Tibial artery (tissue), 4 donors: ENCODE measurements around the gene SWT1.

Source experiments
- DNase-seq, 2 donors: peaks; one replicate each; pipeline ENCODE4 v3.0.0-alpha.2; 2019
- H3K27ac ChIP-seq, 2 donors: fragments of 200-600 bp; sonication (generic) in 1 of 2; 1 replicate in 1 of 2; 2 replicates in 1 of 2; pipeline ENCODE4 v1.5.1; 2018 to 2019; ENCODE audit warnings: mild to moderate bottlenecking in 1 of 2
- H3K27me3 ChIP-seq, 2 donors: fragments of 200-600 bp; sonication (generic) in 1 of 2; one replicate each; pipeline versions ENCODE4 v1.5.1 to v1.6.0; 2016 to 2019
- H3K36me3 ChIP-seq, 3 donors: fragments of 200-600 bp; sonication (generic) in 2 of 3; one replicate each; pipeline ENCODE4 v1.5.1; 2016 to 2019; ENCODE audit warnings: mild to moderate bottlenecking in 2 of 3
- H3K4me1 ChIP-seq, 4 donors: fragments of 200-600 bp; sonication (generic) in 2 of 4; 1 replicate in 3 of 4; 2 replicates in 1 of 4; pipeline ENCODE4 v1.5.1; 2016 to 2019
- H3K4me3 ChIP-seq, 2 donors: fragments of 200-600 bp; sonication (generic) in 1 of 2; 1 replicate in 1 of 2; 2 replicates in 1 of 2; pipeline ENCODE4 v1.5.1; 2018 to 2019; ENCODE audit warnings: mild to moderate bottlenecking in 2 of 2
- H3K9me3 ChIP-seq, 3 donors: fragments of 200-600 bp; sonication (generic) in 1 of 3; one replicate each; pipeline ENCODE4 v1.5.1; 2016 to 2019
- intact Hi-C: fragments of 100-400 bp; cut with DNase I; formaldehyde crosslinking; loops from one replicate; pipeline ENCODE4 v1.15.0; 2023; ENCODE audit warnings: low total_unique reads
- TF ChIP-seq, protein P1 (sequence below), 2 experiments: fragments of 200-600 bp in 1 of 2; fragments of 450-650 bp in 1 of 2; IDR thresholded peaks; one replicate each; pipeline ENCODE4 v1.5.1; 2017 to 2019; ENCODE audit warnings: antibody characterized with exemption in 2 of 2, mild to moderate bottlenecking in 1 of 2, moderate library complexity in 1 of 2

Gene SWT1

DNA sequence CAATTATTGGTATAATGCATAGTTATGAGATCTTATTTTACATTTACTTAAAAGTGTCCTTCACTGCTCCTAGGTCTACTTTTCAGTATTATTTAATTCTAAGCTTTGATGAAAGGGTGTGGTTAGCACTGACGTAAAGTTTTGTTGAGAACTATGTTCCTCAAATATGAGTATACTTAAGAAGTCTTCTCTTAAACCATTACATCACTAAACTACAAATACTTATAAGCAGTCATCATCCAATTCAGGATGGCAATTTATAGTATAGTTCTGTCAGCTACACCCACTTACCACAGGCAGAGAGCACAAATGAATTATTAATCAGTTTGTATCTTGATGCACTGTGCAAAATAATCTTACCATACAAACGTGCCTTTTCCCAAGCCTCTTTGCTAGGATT is 27.3 kb upstream of the SWT1 start:
- Histone ChIP-seq H3K4me3 (no peak overlapping the region), H3K4me1 (no peaks in the 10 kb centered on the region), H3K27me3 (no peaks in the 10 kb centered on the region), H3K27ac (no peak overlapping the region), H3K9me3 (no peaks in the 10 kb centered on the region), H3K36me3 (peaks cover 63 to 87% (median 80%) of the 10 kb centered on the region in 3 donors)
- no peak for DNase-seq
- intact Hi-C loops = no loop called here
- TF ChIP-seq, protein P1, sequence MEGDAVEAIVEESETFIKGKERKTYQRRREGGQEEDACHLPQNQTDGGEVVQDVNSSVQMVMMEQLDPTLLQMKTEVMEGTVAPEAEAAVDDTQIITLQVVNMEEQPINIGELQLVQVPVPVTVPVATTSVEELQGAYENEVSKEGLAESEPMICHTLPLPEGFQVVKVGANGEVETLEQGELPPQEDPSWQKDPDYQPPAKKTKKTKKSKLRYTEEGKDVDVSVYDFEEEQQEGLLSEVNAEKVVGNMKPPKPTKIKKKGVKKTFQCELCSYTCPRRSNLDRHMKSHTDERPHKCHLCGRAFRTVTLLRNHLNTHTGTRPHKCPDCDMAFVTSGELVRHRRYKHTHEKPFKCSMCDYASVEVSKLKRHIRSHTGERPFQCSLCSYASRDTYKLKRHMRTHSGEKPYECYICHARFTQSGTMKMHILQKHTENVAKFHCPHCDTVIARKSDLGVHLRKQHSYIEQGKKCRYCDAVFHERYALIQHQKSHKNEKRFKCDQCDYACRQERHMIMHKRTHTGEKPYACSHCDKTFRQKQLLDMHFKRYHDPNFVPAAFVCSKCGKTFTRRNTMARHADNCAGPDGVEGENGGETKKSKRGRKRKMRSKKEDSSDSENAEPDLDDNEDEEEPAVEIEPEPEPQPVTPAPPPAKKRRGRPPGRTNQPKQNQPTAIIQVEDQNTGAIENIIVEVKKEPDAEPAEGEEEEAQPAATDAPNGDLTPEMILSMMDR (IDR thresholded peaks at IDR 0.05) = no peak

DNA sequence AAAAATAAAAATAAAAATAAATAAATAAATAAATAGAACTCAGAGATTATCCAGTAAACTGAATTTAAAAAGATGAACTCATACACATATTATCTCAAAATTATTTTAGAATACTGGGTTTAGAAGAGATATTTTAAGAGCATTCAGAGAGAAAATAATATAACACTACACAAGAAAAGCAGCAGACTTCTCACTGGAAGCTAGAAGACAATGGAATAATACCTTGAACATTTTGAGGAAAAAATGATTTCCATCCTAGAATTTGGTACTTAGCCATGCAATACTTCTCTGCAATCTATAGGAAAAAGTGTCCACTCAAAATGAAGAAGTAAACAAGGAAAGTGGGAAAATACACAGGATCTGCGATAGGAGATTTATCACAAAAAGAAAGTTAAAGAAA is 24.4 kb upstream of the SWT1 start:
- intact Hi-C loops = no loop called here
- H3K36me3 ChIP-seq = peaks cover 65 to 83% (median 71%) of the 10 kb centered on the region in 3 donors

DNA sequence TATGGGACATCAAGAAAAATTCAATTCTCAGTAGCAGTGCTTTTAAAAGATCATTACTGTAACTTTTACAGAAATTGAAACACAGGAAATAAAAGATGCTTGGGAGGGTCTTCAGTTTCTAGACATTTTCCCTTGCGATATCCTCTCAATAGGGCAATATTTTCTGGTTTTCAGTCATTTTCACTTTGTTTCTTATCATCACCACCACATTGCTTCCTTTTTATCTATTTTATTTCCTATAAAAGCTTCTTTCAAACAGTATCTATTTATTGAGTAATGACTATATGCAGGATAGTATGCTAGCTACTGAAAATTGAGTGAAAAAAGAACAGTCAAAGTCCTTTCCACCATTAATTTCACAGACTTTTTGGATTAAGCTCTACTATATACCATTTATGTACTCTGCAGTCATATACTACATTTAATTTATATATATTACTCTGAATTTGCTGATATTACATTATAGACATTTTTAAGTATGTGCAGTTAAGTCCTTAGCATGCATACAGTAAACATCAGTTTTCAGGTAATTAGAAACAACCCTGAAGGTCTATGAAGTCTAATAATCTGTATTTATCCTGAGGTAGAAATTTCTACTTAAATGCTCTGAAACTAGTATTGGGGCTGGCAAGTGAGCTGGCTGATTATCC is 18.9 kb upstream of the SWT1 start:
- no peaks in the 10 kb centered on the region for H3K27me3 ChIP-seq
- peaks cover 50 to 74% (median 50%) of the 10 kb centered on the region in 3 donors for H3K36me3 ChIP-seq
- TF ChIP-seq, protein P1 (IDR thresholded peaks at IDR 0.05) = no peak
- DNase-seq = no peak
- no peak overlapping the region for H3K4me3 ChIP-seq
- intact Hi-C loops = no loop called here
- no peaks in the 10 kb centered on the region for H3K4me1 ChIP-seq
- no peak overlapping the region for H3K27ac ChIP-seq
- no peaks in the 10 kb centered on the region for H3K9me3 ChIP-seq

More for the DNA sequence above, 24.4 kb upstream of the SWT1 start:
- DNase-seq = no peak
- Histone ChIP-seq H3K27ac (no peak overlapping the region), H3K4me1 (no peaks in the 10 kb centered on the region), H3K27me3 (no peaks in the 10 kb centered on the region), H3K9me3 (no peaks in the 10 kb centered on the region), H3K4me3 (no peak overlapping the region)
- TF ChIP-seq, protein P1 (IDR thresholded peaks at IDR 0.05) = no peak

DNA sequence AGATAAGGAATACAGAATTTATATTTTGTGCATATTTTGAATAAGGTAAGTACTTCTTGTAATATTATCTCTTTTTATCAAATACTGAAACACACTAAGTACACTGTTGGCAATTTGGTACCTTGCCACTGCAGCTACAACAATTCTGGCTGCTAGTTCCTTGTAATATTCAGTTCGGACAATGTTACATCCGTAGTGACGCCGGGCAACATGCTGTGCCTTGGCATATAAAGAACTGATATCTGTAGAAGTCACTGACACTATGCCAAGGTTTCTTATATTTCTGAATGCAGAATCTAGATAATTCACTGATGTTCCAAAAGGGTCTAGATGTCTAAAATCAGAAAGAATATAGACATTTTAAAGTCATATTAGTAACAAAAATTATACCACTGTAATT is 17.7 kb upstream of the SWT1 start:
- Histone ChIP-seq H3K4me1 (no peaks in the 10 kb centered on the region), H3K27ac (no peak overlapping the region), H3K36me3 (peaks cover 44 to 74% (median 44%) of the 10 kb centered on the region in 3 donors), H3K9me3 (no peaks in the 10 kb centered on the region), H3K4me3 (no peak overlapping the region), H3K27me3 (no peaks in the 10 kb centered on the region)
- TF ChIP-seq, protein P1 (IDR thresholded peaks at IDR 0.05) = no peak
- intact Hi-C loops = no loop called here
- DNase-seq = no peak

DNA sequence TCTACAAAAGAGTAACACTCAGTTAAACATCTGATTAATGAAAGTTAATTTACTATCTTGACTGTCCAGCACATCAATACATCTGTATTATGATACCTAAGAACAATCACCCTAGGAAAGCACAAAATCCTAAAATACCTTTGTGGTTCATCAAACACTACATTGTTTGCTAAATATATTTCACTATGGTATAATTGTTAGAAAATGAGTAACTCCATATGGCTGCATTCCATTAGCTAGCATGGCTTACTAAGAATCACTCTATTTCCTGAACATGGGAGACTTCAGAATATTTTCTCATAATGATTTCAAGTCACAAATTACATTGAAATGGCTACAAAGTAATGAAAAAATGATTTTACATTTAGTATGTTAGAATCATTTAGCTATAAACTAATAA is 12.7 kb upstream of the SWT1 start:
- no peaks in the 10 kb centered on the region for H3K27me3 ChIP-seq
- no peaks in the 10 kb centered on the region for H3K4me1 ChIP-seq
- peaks cover 43 to 59% (median 48%) of the 10 kb centered on the region in 3 donors for H3K36me3 ChIP-seq
- TF ChIP-seq, protein P1 (IDR thresholded peaks at IDR 0.05) = no peak
- H3K27ac ChIP-seq = no peak overlapping the region
- no peak overlapping the region for H3K4me3 ChIP-seq
- intact Hi-C loops = no loop called here
- DNase-seq = no peak
- H3K9me3 ChIP-seq = no peaks in the 10 kb centered on the region
